Anterior cingulate cortex (tissue), 58 donors: Measurements from ENCODE around the gene DHX40.
A peak's percentile ranks its signal among the peaks of the same experiment; 100 is the strongest.
"Not testable (repeated sequence)": the region's sequence is repeated elsewhere in the genome, so short reads cannot be mapped to it uniquely, and the experiment has no call there.

Experiments used
- DNase-seq, 58 donors: peaks; one replicate each; lab custom pipeline; 2025; lab: John Stamatoyannopoulos, UW

The DHX40 gene

DNA sequence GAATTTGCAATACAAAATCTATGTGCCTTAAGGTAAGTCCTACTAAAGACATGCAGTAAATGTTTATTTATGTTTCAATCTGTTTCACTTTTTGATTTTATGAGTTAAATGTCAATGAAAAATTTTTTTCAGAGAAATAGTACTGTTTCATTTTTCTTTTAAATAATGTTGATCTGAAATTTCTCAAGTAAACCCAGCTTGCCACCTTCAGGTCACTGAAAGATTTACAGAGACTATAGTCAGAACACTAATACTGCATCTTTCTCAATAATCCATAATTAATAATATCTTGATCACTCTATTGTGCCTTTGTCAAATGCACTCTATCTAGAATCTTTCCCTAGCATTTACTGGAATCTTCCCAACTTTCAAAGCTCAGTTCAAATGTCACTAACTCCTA, 6.5 kb upstream of the DHX40 start:
- DNase-seq: no peak

GRCh38 chr17:59561042-59561441, 4.4 kb upstream of the DHX40 start:
- DNase-seq: no peak

GRCh38 chr17:59565959-59566324, 532 bp downstream of the DHX40 start:
- peak in 56 of 58 donors; percentile 4 to 79 (median 49) for DNase-seq

GRCh38 chr17:59569151-59569550, 3.7 kb downstream of the DHX40 start:
- not testable (repeated sequence) for DNase-seq

DNA sequence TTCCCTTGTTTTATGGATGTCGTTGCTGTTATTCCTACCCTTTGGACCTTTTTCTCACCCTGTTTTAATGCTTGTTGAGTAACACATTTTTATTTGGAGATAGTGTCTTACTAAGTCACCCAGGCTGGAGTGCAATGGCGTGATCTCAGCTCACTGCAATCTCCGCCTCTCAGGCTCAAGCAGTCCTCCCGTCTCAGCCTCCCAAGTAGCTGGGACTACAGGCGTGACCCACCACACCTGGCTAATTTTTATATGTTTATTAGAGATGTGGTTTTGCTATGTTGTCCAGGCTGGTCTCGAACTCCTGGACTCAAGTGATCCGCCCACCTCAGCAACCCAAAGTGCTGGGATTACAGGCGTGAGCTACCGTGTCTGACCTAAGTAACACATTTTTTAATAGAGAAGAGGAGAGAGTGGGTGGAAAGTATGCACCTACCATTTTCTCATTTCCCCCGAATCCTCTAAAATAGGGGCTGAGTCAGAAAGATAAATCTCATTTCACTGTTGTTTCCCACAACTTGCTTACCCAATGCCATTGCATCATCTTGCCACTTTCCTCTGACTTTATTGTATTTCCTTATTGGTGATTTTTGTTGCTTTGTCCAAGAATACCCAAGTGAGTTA, 7.0 kb downstream of the DHX40 start:
- DNase-seq: no peak

- not testable (repeated sequence) for DNase-seq
These were observed 18.8 kb downstream of the DHX40 start for GRCh38 chr17:59584168-59584567.

GRCh38 chr17:59600169-59600568, 34.8 kb downstream of the DHX40 start:
- DNase-seq: no peak

- no peak for DNase-seq
These were observed 35.7 kb downstream of the DHX40 start for GRCh38 chr17:59601130-59601529.

GRCh38 chr17:59607061-59607460, 41.7 kb downstream of the DHX40 start:
- no peak for DNase-seq

GRCh38 chr17:59607817-59608403, 42.5 kb downstream of the DHX40 start:
- no peak for DNase-seq

GRCh38 chr17:59611503-59611902, 46.1 kb downstream of the DHX40 start:
- DNase-seq: no peak

DNA sequence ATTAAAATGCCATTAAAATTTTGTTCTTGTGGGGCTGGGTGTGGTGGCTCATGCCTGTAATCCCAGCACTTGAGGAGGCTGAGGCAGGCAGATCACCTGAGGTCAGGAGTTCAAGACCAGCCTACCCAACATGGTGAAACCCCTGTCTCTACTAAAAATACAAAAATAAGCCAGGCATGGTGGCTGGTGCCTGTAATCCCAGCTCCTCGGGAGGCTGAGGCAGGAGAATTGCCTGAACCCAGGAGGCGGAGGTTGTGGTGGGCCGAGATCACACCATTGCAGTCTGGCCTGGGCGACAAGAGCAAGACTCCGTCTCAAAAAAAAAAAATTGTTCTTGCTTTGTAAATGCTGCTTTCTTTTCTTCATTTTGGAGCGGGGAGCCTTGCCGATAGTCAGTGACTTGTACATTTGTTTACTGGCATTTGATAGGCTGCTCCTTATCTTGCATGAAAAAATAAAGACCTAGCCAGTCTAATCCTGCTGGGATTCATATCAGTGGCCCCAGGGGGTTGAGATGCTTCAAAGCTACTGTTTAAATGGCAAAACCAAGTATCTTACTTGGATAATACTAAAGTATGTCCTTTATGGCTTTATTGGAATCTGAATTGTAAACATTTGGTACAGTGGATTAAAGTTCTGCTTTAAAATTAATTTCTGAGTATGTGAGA, 51.0 kb downstream of the DHX40 start:
- no peak for DNase-seq

- DNase-seq: no peak
These were observed 51.8 kb downstream of the DHX40 start for GRCh38 chr17:59617156-59617732.

DNA sequence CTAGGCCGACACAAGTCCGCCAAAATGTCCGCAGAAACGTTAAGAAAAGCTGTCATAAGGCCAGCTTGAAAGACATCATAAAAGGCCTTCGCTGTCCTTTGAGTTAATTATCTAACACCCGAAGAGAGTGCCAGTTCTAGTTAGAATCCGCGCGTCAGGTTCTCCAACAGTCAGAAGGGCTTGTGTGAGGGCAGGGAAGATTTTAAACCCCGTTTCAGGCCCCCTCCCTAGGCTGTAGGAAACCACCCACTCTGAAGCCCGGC, 53.6 kb downstream of the DHX40 start:
- DNase-seq: no peak

DNA sequence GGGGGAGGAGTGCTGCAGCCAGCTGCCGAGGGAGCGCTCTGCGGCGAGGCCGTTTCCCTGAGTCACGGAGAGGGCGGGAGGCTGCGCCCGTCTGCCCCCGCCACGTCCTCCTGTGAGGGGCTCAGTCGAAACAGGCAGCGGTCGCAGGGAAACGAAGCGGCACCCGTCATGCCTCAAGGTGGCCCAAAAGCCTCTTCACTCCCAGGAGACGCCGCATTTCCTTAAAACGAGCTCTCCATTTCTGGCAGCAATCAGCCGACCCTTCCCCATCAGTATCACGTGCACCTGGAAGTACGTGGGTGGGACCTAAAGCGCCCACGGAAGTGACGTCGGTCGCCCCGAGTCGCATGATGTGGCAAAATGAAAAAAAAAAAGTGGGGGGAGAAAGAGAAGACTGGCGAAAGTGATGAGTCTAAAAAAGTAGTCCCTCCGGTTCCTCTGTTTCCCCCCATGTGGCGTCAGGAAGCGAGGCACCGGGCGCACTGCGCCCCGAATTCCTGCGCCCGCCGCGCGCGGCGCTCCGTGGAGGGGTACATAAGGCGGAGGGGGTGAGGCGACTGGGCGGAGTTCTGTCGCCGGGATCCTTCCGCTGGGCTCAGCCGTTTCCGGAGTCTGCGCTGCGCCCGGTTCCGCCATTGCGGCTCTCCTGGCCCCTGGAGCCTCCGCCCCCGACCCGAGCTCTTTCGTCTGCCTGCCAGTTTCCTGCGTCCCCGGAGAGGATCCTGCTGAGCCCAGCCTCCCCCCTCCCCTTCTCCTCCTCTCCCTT, 54.1 kb downstream of the DHX40 start, which contains the start of gene CLTC:
CLTC (plus strand) TSS at position 598 of the 766 bp plus-strand sequence. CDS start 237 bp downstream, outside the sequence.
- peak; percentile 77 to 99 (median 95) for DNase-seq

- peak in 4 of 58 donors; percentile 37 to 51 (median 48) for DNase-seq
These were observed 54.6 kb downstream of the DHX40 start for GRCh38 chr17:59620064-59620359.

GRCh38 chr17:59620518-59621259, 55.3 kb downstream of the DHX40 start:
- DNase-seq: peak in 36 of 58 donors; percentile 4 to 54 (median 12)

GRCh38 chr17:59621771-59622170, 56.4 kb downstream of the DHX40 start:
- DNase-seq: no peak

DNA sequence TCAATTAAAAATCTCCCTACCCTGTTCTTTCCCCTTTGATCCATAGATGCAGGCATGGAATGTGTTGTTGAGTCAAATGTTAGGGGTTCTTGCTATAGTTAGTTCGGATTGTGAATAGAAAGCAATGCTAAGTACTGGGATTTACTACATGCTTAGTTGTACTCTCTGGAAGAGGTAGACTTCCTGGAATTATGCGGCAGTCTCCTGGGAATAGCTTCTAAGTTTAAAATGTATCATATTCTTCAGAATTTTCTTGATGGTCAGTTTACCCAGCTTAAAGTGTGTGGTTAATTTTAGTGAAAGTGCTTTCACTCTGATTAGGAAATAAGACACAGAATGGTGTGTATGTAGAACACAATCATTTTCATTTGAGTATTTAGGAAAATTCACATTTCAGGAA, 57.7 kb downstream of the DHX40 start:
- DNase-seq: no peak

DNA sequence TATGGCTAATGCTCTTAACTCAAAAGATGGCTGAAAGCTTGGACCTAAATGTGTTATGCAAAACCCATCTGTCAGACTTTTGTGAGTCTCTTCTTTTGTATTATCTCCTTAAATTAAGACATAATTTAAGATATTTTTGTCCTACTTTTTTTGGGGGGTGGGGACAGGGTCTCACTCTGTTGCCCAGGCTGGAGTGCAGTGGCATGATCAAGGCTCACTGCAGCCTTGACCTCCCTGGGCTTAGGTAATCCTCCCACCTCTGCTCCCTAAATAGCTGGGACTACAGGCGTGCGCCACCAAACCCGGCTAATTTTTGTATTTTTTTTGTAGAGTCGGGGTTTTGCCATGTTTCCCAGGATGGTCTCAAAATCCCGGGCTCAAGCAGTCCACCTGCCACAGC, 61.3 kb downstream of the DHX40 start:
- DNase-seq: no peak

DNA sequence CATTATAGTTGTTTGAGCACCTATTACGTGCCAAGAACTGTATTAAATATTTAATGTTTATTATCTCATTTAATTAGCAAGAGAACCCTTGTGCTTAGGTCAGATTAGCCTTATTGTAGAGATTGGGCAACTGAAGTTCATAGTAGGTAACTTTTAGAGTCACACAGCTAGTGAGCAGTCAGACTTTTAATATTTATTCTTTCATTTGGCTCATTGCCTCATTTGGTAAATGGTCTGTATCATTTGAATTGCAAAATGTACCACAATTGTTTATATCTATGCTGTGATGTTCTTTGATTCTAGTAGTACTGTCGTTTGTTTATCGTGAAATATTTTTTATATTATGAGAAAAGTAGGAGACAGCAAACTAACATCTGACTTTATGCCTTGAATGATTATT, 61.9 kb downstream of the DHX40 start:
- no peak for DNase-seq
